Left cardiac atrium (tissue), 4 donors: Measurements from ENCODE around the gene SCN1A. TPM values are rescaled to one million over a fixed set of nuclear protein-coding genes. Genes with fewer than 3 reads are reported as not detected.
"Not testable (repeated sequence)": the region's sequence is repeated elsewhere in the genome, so short reads cannot be mapped to it uniquely, and the experiment has no call there.

Experiments used
- ATAC-seq, 2 donors: fragments of 200-7000 bp; cut with Tn5 transposase; one replicate each; pipeline ENCODE4 v1.9.1; 2020; ENCODE audit warnings: mild to moderate bottlenecking in 2 of 2, moderate library complexity in 2 of 2
- DNase-seq: peaks from one replicate; pipeline ENCODE4 v3.0.0-alpha.2; 2020
- intact Hi-C, 2 donors: fragments of 100-400 bp; cut with DNase I; formaldehyde crosslinking; loops; one replicate each; pipeline versions ENCODE4 v1.14.1 to v1.15.1; 2022 to 2023
- total RNA-seq, 2 donors: library from RNA; stranded (reverse); fragmentation: NEBNext Ultra II Directional; extraction: Animal tissue kit (Norgen Biotek cat#: 25700); gene quantifications; one replicate each; pipeline ENCODE4 v1.2.1, GENCODE V29; 2021
- donor health status: DM: no; HTN: yes; CAD: no.
- donor health status: DM: no; HTN: yes; CAD: no; lungs with severe emphysema.
- donor health status: DM: yes; HTN: yes; CAD: no.
- donor health status: Dilated cardiomyopathy.

The SCN1A gene
- total RNA-seq, 2 donors from 2014 or later: 0.24 to 0.32 TPM

- ATAC-seq: no peak
- intact Hi-C loops: no loop called here
- DNase-seq: no peak
These were observed 110.6 kb downstream of the SCN1A start for GRCh38 chr2:166017208-166017607.

GRCh38 chr2:166013878-166014277, 113.9 kb downstream of the SCN1A start:
- intact Hi-C loops: no loop called here
- ATAC-seq (no peak), DNase-seq (no peak)

GRCh38 chr2:166011660-166012059, 116.2 kb downstream of the SCN1A start:
- ATAC-seq (no peak), DNase-seq (no peak)
- intact Hi-C loops: no loop called here

- intact Hi-C loops: no loop called here
- ATAC-seq: no peak
- no peak for DNase-seq
These were observed 127.4 kb downstream of the SCN1A start for GRCh38 chr2:166000401-166000800.

GRCh38 chr2:165990846-165991245, 137.0 kb downstream of the SCN1A start:
- intact Hi-C loops: no loop called here
- ATAC-seq (no peak), DNase-seq (no peak)

- ATAC-seq (no peak), DNase-seq (no peak)
- intact Hi-C loops: no loop called here
These were observed 138.0 kb downstream of the SCN1A start for GRCh38 chr2:165989851-165990250.

GRCh38 chr2:165985120-165985519, 142.7 kb downstream of the SCN1A start:
- DNase-seq (no peak), ATAC-seq (no peak)
- intact Hi-C loops: no loop called here

- intact Hi-C loops, DNase-seq, ATAC-seq: not testable (repeated sequence)
These were observed 155.7 kb downstream of the SCN1A start for GRCh38 chr2:165972161-165972560.

GRCh38 chr2:165970663-165971062, 157.2 kb downstream of the SCN1A start:
- DNase-seq (no peak), ATAC-seq (no peak)
- intact Hi-C loops: no loop called here

GRCh38 chr2:165969227-165969626, 158.6 kb downstream of the SCN1A start:
- no peak for DNase-seq
- no peak for ATAC-seq
- intact Hi-C loops: no loop called here

- intact Hi-C loops: no loop called here
- DNase-seq (no peak), ATAC-seq (no peak)
These were observed 160.1 kb downstream of the SCN1A start for GRCh38 chr2:165967746-165968145.

- intact Hi-C loops: no loop called here
- DNase-seq (no peak), ATAC-seq (no peak)
These were observed 166.0 kb downstream of the SCN1A start for GRCh38 chr2:165961818-165962217.

- ATAC-seq (no peak), DNase-seq (no peak)
- intact Hi-C loops: loop anchor here in 1 of 2 donors (10.0 kb wide), 1 partner anchor 165 kb away; the partner anchor contains the start of gene SCN1A
These were observed 168.4 kb downstream of the SCN1A start for GRCh38 chr2:165959371-165959770.

- DNase-seq (no peak), ATAC-seq (no peak)
- intact Hi-C loops: loop anchor here in 1 of 2 donors (10.0 kb wide), 1 partner anchor 166 kb away; the partner anchor contains the start of gene SCN1A
These were observed 169.4 kb downstream of the SCN1A start for GRCh38 chr2:165958313-165958960.

- intact Hi-C loops: loop anchor here in 1 of 2 donors (10.0 kb wide), 1 partner anchor 168 kb away; the partner anchor contains the start of gene SCN1A
- ATAC-seq: no peak
- peak; percentile 20 for DNase-seq
These were observed 170.7 kb downstream of the SCN1A start for GRCh38 chr2:165957030-165957675.

- intact Hi-C loops: loop anchor here (1.0 to 10.0 kb wide), 2 partner anchors 171 to 174 kb away; partner anchors contain the start of gene SCN1A (in 2 of the 2)
- DNase-seq (peak; percentile 95), ATAC-seq (peak; percentile 100)
These were observed 173.9 kb downstream of the SCN1A start, which contains the start of gene TTC21B for GRCh38 chr2:165953655-165954606. Gene TTC21B (minus strand): TSS chr2:165953776. CDS start chr2:165953705, 71 bp downstream.

- intact Hi-C loops: loop anchor here in 1 of 2 donors (10.0 kb wide), 1 partner anchor 172 kb away; the partner anchor contains the start of gene SCN1A
- ATAC-seq (peak; percentile 69 to 83), DNase-seq (no peak)
These were observed 174.5 kb downstream of the SCN1A start for GRCh38 chr2:165953306-165953654.

- DNase-seq (no peak), ATAC-seq (no peak)
- intact Hi-C loops: loop anchor here in 1 of 2 donors (10.0 kb wide), 1 partner anchor 172 kb away; the partner anchor contains the start of gene SCN1A
These were observed 175.0 kb downstream of the SCN1A start for GRCh38 chr2:165952741-165953211.

- no peak for ATAC-seq
- DNase-seq: no peak
- intact Hi-C loops: loop anchor here in 1 of 2 donors (10.0 kb wide), 1 partner anchor 173 kb away; the partner anchor contains the start of gene SCN1A
These were observed 175.7 kb downstream of the SCN1A start for GRCh38 chr2:165952085-165952484.
